Measurements from ENCODE around the gene UBE2E3.
"Not testable (repeated sequence)": the region's sequence is repeated elsewhere in the genome, so short reads cannot be mapped to it uniquely, and the experiment has no call there.

UBE2E3 gene

GRCh38 chr2:181085734-181086133 lies 105.3 kb downstream of the UBE2E3 start:
- DNase-seq: no peak

GRCh38 chr2:181091920-181092319 lies 111.5 kb downstream of the UBE2E3 start:
- DNase-seq: not testable (repeated sequence)

- DNase-seq: no peak
Observed at GRCh38 chr2:181095486-181095885, 115.1 kb downstream of the UBE2E3 start.

GRCh38 chr2:181103659-181104058 lies 123.3 kb downstream of the UBE2E3 start:
- no peak for DNase-seq

GRCh38 chr2:181104512-181105115 lies 124.2 kb downstream of the UBE2E3 start:
- no peak for DNase-seq

- DNase-seq: no peak
Observed at GRCh38 chr2:181105562-181105961, 125.2 kb downstream of the UBE2E3 start.

GRCh38 chr2:181106229-181106628 lies 125.8 kb downstream of the UBE2E3 start:
- DNase-seq: no peak

- DNase-seq: no peak
Observed at GRCh38 chr2:181106789-181107627, 126.6 kb downstream of the UBE2E3 start.

GRCh38 chr2:181107628-181107945 lies 127.2 kb downstream of the UBE2E3 start:
- DNase-seq: no peak

- no peak for DNase-seq
Observed at GRCh38 chr2:181111059-181111458, 130.7 kb downstream of the UBE2E3 start.

GRCh38 chr2:181112916-181113315 lies 132.5 kb downstream of the UBE2E3 start:
- no peak for DNase-seq

All from NCI-H1048 (cell line).